Measurements from ENCODE around the gene HAAO. TPM values are rescaled to one million over a fixed set of nuclear protein-coding genes. Genes with fewer than 3 reads are reported as not detected.

Gene HAAO
- total RNA-seq, 1 experiment from 2014 or later, result 6.6 TPM

DNA sequence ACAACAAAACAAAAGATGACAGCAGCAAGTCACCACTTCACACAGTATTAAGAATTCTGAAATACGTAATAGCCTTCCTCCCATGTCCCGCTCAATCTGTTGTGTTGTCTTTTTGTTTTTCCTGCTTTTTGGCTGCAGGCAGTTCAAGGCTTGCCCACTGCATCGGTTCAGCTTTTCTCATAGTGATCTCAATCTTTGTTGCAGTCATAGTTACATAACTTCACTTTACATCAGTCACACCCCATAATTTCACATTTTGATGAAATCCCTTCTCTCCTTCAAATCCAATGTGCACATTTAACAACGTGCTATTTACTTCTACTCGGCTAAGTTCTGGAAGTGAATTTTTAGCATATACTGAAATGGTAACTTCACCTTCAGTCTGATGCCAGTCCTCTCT lies 33.8 kb upstream of the HAAO start:
- H3K4me1 Mint-ChIP-seq, result peaks cover 15 to 16% of the 10 kb centered on the region in 2 experiments
- no peaks in the 10 kb centered on the region for H3K23me2 ChIP-seq (ENCODE audit: insufficient read length, low read depth, low read length, poor library complexity, severe bottlenecking)
- H3K4me1 ChIP-seq (ENCODE audit: insufficient read depth, low read length), result no peaks in the 10 kb centered on the region
- H3K36me3 Mint-ChIP-seq (ENCODE audit: insufficient read depth in 1 of 3, low read depth in 3 of 3), result no peaks in the 10 kb centered on the region
- no peak overlapping the region for H3K9ac ChIP-seq (ENCODE audit: extremely low read depth, insufficient read length, low read length)
- H3K79me1 ChIP-seq (ENCODE audit: insufficient read depth, low read depth, low read length, poor library complexity, severe bottlenecking), result no peaks in the 10 kb centered on the region
- H4K8ac ChIP-seq (replicated peaks; ENCODE audit: insufficient read length, low read depth, low read length), result no peak overlapping the region
- H3K23ac ChIP-seq (ENCODE audit: insufficient read length, low read depth, low read length), result no peak overlapping the region
- H3K27ac Mint-ChIP-seq, result no peak overlapping the region
- no peak overlapping the region for H2BK20ac ChIP-seq (ENCODE audit: low read depth, low read length, poor library complexity, severe bottlenecking)
- H4K20me1 ChIP-seq (ENCODE audit: control insufficient read depth, insufficient read depth, insufficient read length), result no peaks in the 10 kb centered on the region
- no peak overlapping the region for H3K56ac ChIP-seq (ENCODE audit: insufficient read length, low read depth, low read length)
- no peak overlapping the region for H3K4me3 Mint-ChIP-seq
- no peak overlapping the region for H4K5ac ChIP-seq (ENCODE audit: insufficient read length, low read depth, low read length)
- H3K4me2 ChIP-seq (ENCODE audit: insufficient read depth, insufficient read length, low read length), result no peak overlapping the region
- H3K79me2 ChIP-seq (ENCODE audit: insufficient read depth, low read length), result no peaks in the 10 kb centered on the region
- H2AK5ac ChIP-seq (ENCODE audit: insufficient read length, low read length), result no peak overlapping the region
- H4K91ac ChIP-seq (ENCODE audit: insufficient read length, low read depth, low read length), result no peak overlapping the region
- H3K18ac ChIP-seq (ENCODE audit: insufficient read length, low read depth, low read length), result no peak overlapping the region
- H2BK12ac ChIP-seq (ENCODE audit: insufficient read length, low read depth, low read length), result no peak overlapping the region
- no peak overlapping the region for H2BK120ac ChIP-seq (ENCODE audit: low read depth, low read length, poor library complexity, severe bottlenecking)
- no peak overlapping the region for H3K14ac ChIP-seq (ENCODE audit: insufficient read depth, low read length)
- no peak overlapping the region for H3K4ac ChIP-seq (ENCODE audit: low read depth, low read length)
- TF ChIP-seq, protein P1, sequence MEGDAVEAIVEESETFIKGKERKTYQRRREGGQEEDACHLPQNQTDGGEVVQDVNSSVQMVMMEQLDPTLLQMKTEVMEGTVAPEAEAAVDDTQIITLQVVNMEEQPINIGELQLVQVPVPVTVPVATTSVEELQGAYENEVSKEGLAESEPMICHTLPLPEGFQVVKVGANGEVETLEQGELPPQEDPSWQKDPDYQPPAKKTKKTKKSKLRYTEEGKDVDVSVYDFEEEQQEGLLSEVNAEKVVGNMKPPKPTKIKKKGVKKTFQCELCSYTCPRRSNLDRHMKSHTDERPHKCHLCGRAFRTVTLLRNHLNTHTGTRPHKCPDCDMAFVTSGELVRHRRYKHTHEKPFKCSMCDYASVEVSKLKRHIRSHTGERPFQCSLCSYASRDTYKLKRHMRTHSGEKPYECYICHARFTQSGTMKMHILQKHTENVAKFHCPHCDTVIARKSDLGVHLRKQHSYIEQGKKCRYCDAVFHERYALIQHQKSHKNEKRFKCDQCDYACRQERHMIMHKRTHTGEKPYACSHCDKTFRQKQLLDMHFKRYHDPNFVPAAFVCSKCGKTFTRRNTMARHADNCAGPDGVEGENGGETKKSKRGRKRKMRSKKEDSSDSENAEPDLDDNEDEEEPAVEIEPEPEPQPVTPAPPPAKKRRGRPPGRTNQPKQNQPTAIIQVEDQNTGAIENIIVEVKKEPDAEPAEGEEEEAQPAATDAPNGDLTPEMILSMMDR (conservative IDR thresholded peaks at IDR 0.05), result no peak
- no peak overlapping the region for H2BK15ac ChIP-seq (ENCODE audit: low read depth, low read length)
- no peak overlapping the region for H2BK5ac ChIP-seq (ENCODE audit: insufficient read length, low read length)
- H3K9me3 ChIP-seq (ENCODE audit: control insufficient read depth, low read depth, low read length), result no peaks in the 10 kb centered on the region
- no peak overlapping the region for H3K27ac ChIP-seq (ENCODE audit: insufficient read length, low read depth, low read length)
- H3K27me3 ChIP-seq (ENCODE audit: insufficient read depth, low read length), result no peaks in the 10 kb centered on the region; the same call in 1 of the 2 replicates
- H2AFZ ChIP-seq (ENCODE audit: low read length), result no peak overlapping the region
- H3K9me3 Mint-ChIP-seq, result no peaks in the 10 kb centered on the region; a peak in 1 of 5 replicates
- peaks cover 21% of the 10 kb centered on the region for H3K27me3 Mint-ChIP-seq (ENCODE audit: low read depth)
- no peak overlapping the region for H3T11ph ChIP-seq (ENCODE audit: low read length)
- DNase-seq, result no peak
- no CpG with 5 or more reads among the region's 5 CpGs for WGBS (ENCODE audit: extremely low coverage, insufficient read length, low lambda C conversion rate)

All from H9 (cell line).